ENCODE data around the gene PPP6R3.

DNA sequence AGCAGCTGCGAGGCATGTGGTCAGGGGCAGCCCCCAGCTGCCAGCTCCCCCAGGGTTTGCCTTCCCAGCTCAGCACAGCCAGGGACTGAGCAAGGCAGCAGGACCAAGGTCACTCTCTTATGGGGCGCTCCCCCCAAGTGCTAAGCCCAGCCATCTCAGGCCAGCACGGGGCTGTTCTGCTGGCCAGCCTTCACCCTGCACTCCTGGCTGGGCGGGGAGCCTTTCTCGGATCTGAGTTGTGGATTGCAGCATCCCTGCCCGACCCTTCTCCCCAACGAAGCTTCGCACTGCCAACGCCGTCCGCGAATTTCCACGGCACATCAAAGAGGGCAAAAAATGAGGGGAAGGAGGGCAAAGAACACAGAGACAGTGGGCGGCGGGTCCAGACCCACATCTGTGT lies 181.3 kb downstream of the PPP6R3 start:
- TF ChIP-seq, protein P1, sequence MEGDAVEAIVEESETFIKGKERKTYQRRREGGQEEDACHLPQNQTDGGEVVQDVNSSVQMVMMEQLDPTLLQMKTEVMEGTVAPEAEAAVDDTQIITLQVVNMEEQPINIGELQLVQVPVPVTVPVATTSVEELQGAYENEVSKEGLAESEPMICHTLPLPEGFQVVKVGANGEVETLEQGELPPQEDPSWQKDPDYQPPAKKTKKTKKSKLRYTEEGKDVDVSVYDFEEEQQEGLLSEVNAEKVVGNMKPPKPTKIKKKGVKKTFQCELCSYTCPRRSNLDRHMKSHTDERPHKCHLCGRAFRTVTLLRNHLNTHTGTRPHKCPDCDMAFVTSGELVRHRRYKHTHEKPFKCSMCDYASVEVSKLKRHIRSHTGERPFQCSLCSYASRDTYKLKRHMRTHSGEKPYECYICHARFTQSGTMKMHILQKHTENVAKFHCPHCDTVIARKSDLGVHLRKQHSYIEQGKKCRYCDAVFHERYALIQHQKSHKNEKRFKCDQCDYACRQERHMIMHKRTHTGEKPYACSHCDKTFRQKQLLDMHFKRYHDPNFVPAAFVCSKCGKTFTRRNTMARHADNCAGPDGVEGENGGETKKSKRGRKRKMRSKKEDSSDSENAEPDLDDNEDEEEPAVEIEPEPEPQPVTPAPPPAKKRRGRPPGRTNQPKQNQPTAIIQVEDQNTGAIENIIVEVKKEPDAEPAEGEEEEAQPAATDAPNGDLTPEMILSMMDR (conservative IDR thresholded peaks at IDR 0.05), result no peak
- TF ChIP-seq EZH2 (IDR thresholded peaks at IDR 0.05; ENCODE audit: low read depth), result no peak
